GM12878 (cell line): ENCODE data around the gene KIRREL1. TPM values are rescaled to one million over a fixed set of nuclear protein-coding genes. Genes with fewer than 3 reads are reported as not detected.

ENCODE experiments used
- ATAC-seq: fragments of 200-7000 bp; cut with Tn5 transposase; 3 replicates; pipeline ENCODE4 v1.9.1; 2020; ENCODE audit warnings: mild to moderate bottlenecking, moderate library complexity
- BruUV-seq: library from RNA; stranded (reverse); fragments of 400-500 nt; replicated peaks from 2 replicates; lab custom pipeline; 2021; lab: Mats Ljungman, UMichigan
- CTCF ChIA-PET: fragments of 300-600 bp; sonication (Branson Sonifier 250); formaldehyde crosslinking; extraction: SDS; loops from one replicate; lab custom pipeline; 2021; ENCODE audit warnings: inconsistent platforms; lab: Yijun Ruan, JAX
- POLR2A ChIA-PET: fragments of 350-600 bp; formaldehyde crosslinking; extraction: SDS; loops from one replicate; lab custom pipeline; 2021; ENCODE audit warnings: inconsistent platforms; lab: Charles Lee
- RAD21 ChIA-PET: fragments of 300-600 bp; sonication (Branson Sonifier 250); formaldehyde crosslinking; loops from one replicate; lab custom pipeline; 2023; ENCODE audit warnings: antibody characterized with exemption; ENCODE audit not compliant: unreplicated experiment; lab: Charles Lee
- SMC1A ChIA-PET: fragments of 300-600 bp; sonication (Branson Sonifier 250); formaldehyde crosslinking; loops from one replicate; lab custom pipeline; 2023; ENCODE audit not compliant: unreplicated experiment, uncharacterized antibody; lab: Charles Lee
- DNase-seq: peaks from one replicate; pipeline ENCODE4 v3.0.0-alpha.2; 2011; ENCODE audit warnings: low read depth, low spot score
- FAIRE-seq: peaks from 3 replicates; lab custom pipeline; 2011; peaks lifted over from hg19 to GRCh38; lab: Jason Lieb, UNC
- H2AFZ ChIP-seq: 2 replicates; pipeline ENCODE4 v1.6.0; 2011; ENCODE audit warnings: low read depth, low read length, control low read depth; ENCODE audit not compliant: control insufficient read depth
- H3K27ac ChIP-seq: 2 replicates; pipeline ENCODE4 v1.5.1; 2011; ENCODE audit warnings: control low read depth; ENCODE audit not compliant: control insufficient read depth, insufficient read depth
- H3K27me3 ChIP-seq, 2 experiments: replicated peaks in 1 of 2; 2 replicates each; pipeline versions ENCODE4 v1.6.0 to v1.6.1; 2011; ENCODE audit warnings: low read length in 1 of 2; ENCODE audit not compliant: control insufficient read depth in 2 of 2, insufficient read depth in 2 of 2
- H3K36me3 ChIP-seq, 2 experiments: 2 replicates each; pipeline ENCODE4 v1.5.1; 2011; ENCODE audit warnings: low read length in 1 of 2; ENCODE audit not compliant: control insufficient read depth in 2 of 2, insufficient read depth in 2 of 2
- H3K4me1 ChIP-seq: 2 replicates; pipeline ENCODE4 v1.6.1; 2011; ENCODE audit warnings: mild to moderate bottlenecking, low read length, moderate library complexity, mixed read lengths; ENCODE audit not compliant: control insufficient read depth, insufficient read depth
- H3K4me2 ChIP-seq: 2 replicates; pipeline ENCODE4 v1.6.0; 2011; ENCODE audit warnings: control low read depth; ENCODE audit not compliant: control insufficient read depth, insufficient read depth
- H3K4me3 ChIP-seq: fragments of 200-600 bp; sonication (generic); 2 replicates; pipeline ENCODE4 v1.5.1; 2016
- H3K79me2 ChIP-seq: 2 replicates; pipeline ENCODE4 v1.6.0; 2011; ENCODE audit warnings: low read length; ENCODE audit not compliant: control insufficient read depth, insufficient read depth
- H3K9ac ChIP-seq: 2 replicates; pipeline ENCODE4 v1.8.0; 2011; ENCODE audit warnings: low read length, control low read depth, mixed read lengths; ENCODE audit not compliant: control insufficient read depth, insufficient read depth
- H3K9me3 ChIP-seq: replicated peaks from 3 replicates; pipeline ENCODE4 v1.5.1; 2011; ENCODE audit warnings: mild to moderate bottlenecking, low read length; ENCODE audit not compliant: control insufficient read depth, insufficient read depth
- H4K20me1 ChIP-seq: 2 replicates; pipeline ENCODE4 v1.6.0; 2011; ENCODE audit not compliant: control insufficient read depth, insufficient read depth
- ESRRA ChIP-seq: IDR thresholded peaks from 2 replicates; pipeline ENCODE4 v1.6.1; 2012; ENCODE audit warnings: mild to moderate bottlenecking, low read length, improper control_type of control experiment
- ETV6 ChIP-seq, 2 experiments: fragments of 450-650 bp in 1 of 2; IDR thresholded peaks in 1 of 2; conservative IDR thresholded peaks in 1 of 2; 2 replicates each; pipeline ENCODE4 v1.6.1; 2014; ENCODE audit warnings: antibody characterized with exemption in 1 of 2, borderline replicate concordance in 1 of 2, low read depth in 1 of 2, mild to moderate bottlenecking in 1 of 2, moderate library complexity in 1 of 2
- NFIC ChIP-seq: IDR thresholded peaks from 2 replicates; pipeline ENCODE4 v1.6.1; 2012; ENCODE audit warnings: low read depth, mild to moderate bottlenecking, inconsistent platforms, low read length, moderate library complexity
- NFYA ChIP-seq: IDR thresholded peaks from 2 replicates; pipeline ENCODE4 v1.6.1; 2011; ENCODE audit warnings: low read depth, mild to moderate bottlenecking, low read length, improper control_type of control experiment, borderline replicate concordance
- POLR2AphosphoS5 ChIP-seq: IDR thresholded peaks from 2 replicates; pipeline ENCODE4 v1.6.1; 2011; ENCODE audit warnings: mild to moderate bottlenecking, low read length, inconsistent platforms
- RUNX3 ChIP-seq: IDR thresholded peaks from 2 replicates; pipeline ENCODE4 v1.6.1; 2012; ENCODE audit warnings: low read length, inconsistent platforms
- SMARCA5 ChIP-seq: fragments of 450-650 bp; IDR thresholded peaks from 2 replicates; pipeline ENCODE4 v1.6.1; 2017; ENCODE audit warnings: mild to moderate bottlenecking
- SMC3 ChIP-seq: IDR thresholded peaks from 2 replicates; pipeline ENCODE4 v1.6.1; 2011; ENCODE audit warnings: low read length, improper control_type of control experiment, borderline replicate concordance
- TAF1 ChIP-seq: IDR thresholded peaks from 2 replicates; pipeline ENCODE4 v1.6.1; 2011; ENCODE audit warnings: mild to moderate bottlenecking, low read depth, low read length, borderline replicate concordance
- YBX1 ChIP-seq: fragments of 450-650 bp; IDR thresholded peaks from 2 replicates; pipeline ENCODE4 v1.6.1; 2016; ENCODE audit warnings: antibody characterized with exemption
- ZNF207 ChIP-seq: fragments of 450-650 bp; IDR thresholded peaks from 2 replicates; pipeline ENCODE4 v1.6.1; 2014; ENCODE audit warnings: antibody characterized with exemption, mild to moderate bottlenecking, borderline replicate concordance
- WGBS: methylation state at CpG from one replicate; pipeline ENCODE4 v1.1.6; 2016; ENCODE audit warnings: low lambda C conversion rate; ENCODE audit not compliant: insufficient replicate concordance, insufficient coverage; ENCODE audit errors: missing lambda C conversion rate; 5-methylcytosine and 5-hydroxymethylcytosine counted together
- in situ Hi-C: fragments of 300-500 bp; cut with MboI; formaldehyde crosslinking; loops from 9 replicates; pipeline ENCODE4 v1.14.3; 2018; ENCODE audit warnings: mixed read lengths
- intact Hi-C: fragments of 100-400 bp; cut with micrococcal nuclease; formaldehyde crosslinking; loops from one replicate; pipeline ENCODE4 v1.14.2; 2022; ENCODE audit not compliant: unreplicated experiment
- polyA plus RNA-seq, 11 experiments: library from polyadenylated mRNA; depleted of rRNA in 4 of 11; unstranded in 6 of 11; stranded (reverse) in 5 of 11; fragments of >200 nt; fragmentation: Nextera tagmentation in 4 of 11; fragmentation: Illumina TruSeq in 1 of 11; extraction: Ambion mirVana in 4 of 11; extraction: Trizol in 1 of 11; gene quantifications; 1 replicate in 1 of 11; 2 replicates in 10 of 11; pipeline versions ENCODE4 v1.2.1 to v1.2.3, GENCODE V29; 2011 to 2016; ENCODE audit warnings: inconsistent platforms in 2 of 11, missing spikeins in 2 of 11, low read depth in 1 of 11
- total RNA-seq, 4 experiments: library from RNA; depleted of rRNA in 3 of 4; stranded (reverse); fragments of >200 nt in 3 of 4; fragmentation: Illumina TruSeq in 1 of 4; extraction: Trizol in 1 of 4; gene quantifications; 2 replicates each; pipeline versions ENCODE4 v1.2.1 to v1.2.3, GENCODE V29; 2013 to 2021

KIRREL1 gene
- total and polyA plus RNA-seq, 10 of the 15 experiments (the other 5 are each of a cell fraction or from before 2014, with no cell fraction given) = 0.15 TPM; not detected in 9

- Histone ChIP-seq H3K36me3 (no peaks in the 10 kb centered on the region), H3K4me3 (no peak overlapping the region), H3K9ac (no peak overlapping the region), H3K9me3 (no peaks in the 10 kb centered on the region), H3K27ac (no peak overlapping the region), H3K79me2 (no peaks in the 10 kb centered on the region), H2AFZ (no peak overlapping the region), H3K4me1 (no peaks in the 10 kb centered on the region), H4K20me1 (no peaks in the 10 kb centered on the region), H3K4me2 (no peak overlapping the region), H3K27me3 (peaks cover 3 to 5% of the 10 kb centered on the region in 2 experiments; a peak in 3 of 4 replicates)
- WGBS = 3% methylated on average over 2 of the region's 2 CpGs
- BruUV-seq = no TSS peak
- ChIA-PET RAD21 (no interaction called here), SMC1A (no interaction called here), CTCF (interaction anchor here (2.3 kb wide), 1 partner anchor 15 kb away, joined by 7 read pairs; no protein-coding TSS in a partner anchor), POLR2A (no interaction called here)
- no peak for TF ChIP-seq SMC3
- TF ChIP-seq YBX1 = no peak
- no peak for TF ChIP-seq NFYA
- TF ChIP-seq RUNX3 = no peak
- no peak for TF ChIP-seq TAF1
- no peak for TF ChIP-seq ESRRA
- TF ChIP-seq POLR2AphosphoS5 = no peak
- TF ChIP-seq SMARCA5 = no peak
- no peak for TF ChIP-seq ETV6 (conservative IDR thresholded peaks at IDR 0.05 in 1 of 2, IDR thresholded peaks at IDR 0.05 in 1 of 2; ENCODE audit: borderline replicate concordance in 1 of 2, low read depth in 1 of 2)
- TF ChIP-seq NFIC = no peak
- TF ChIP-seq ZNF207 = no peak
- in situ Hi-C loops (no loop called here), intact Hi-C loops (no loop called here)
- FAIRE-seq (no peak), DNase-seq (no peak), ATAC-seq (no peak)
These were observed 16.6 kb upstream of the KIRREL1 start for GRCh38 chr1:157976888-157977287.
